Psoas muscle (tissue), 8 donors: Measurements from ENCODE around the gene TUBGCP6. TPM values are rescaled to one million over a fixed set of nuclear protein-coding genes. Genes with fewer than 3 reads are reported as not detected.

ENCODE experiments used
- ATAC-seq, 4 donors: fragments of 200-7000 bp; cut with Tn5 transposase; one replicate each; pipeline ENCODE4 v1.9.1; 2020; ENCODE audit warnings: moderate library complexity in 3 of 4, mild to moderate bottlenecking in 2 of 4
- DNase-seq, 2 donors: peaks; one replicate each; pipeline ENCODE4 v3.0.0-alpha.2; 2020
- H3K27ac ChIP-seq: fragments of 200-600 bp; one replicate; pipeline ENCODE4 v1.8.0; 2022
- H3K27me3 ChIP-seq, 3 donors: fragments of 200-600 bp in 1 of 3; one replicate each; pipeline versions ENCODE4 v1.6.1 to v1.8.0; 2013 to 2022; ENCODE audit warnings: low read length in 2 of 3, mild to moderate bottlenecking in 2 of 3, moderate library complexity in 1 of 3; ENCODE audit not compliant: insufficient read depth in 3 of 3
- H3K36me3 ChIP-seq, 2 donors: fragments of 200-600 bp in 1 of 2; one replicate each; pipeline versions ENCODE4 v1.6.1 to v1.8.0; 2013 to 2022; ENCODE audit warnings: low read depth in 1 of 2, mild to moderate bottlenecking in 1 of 2, moderate library complexity in 1 of 2; ENCODE audit not compliant: insufficient read depth in 1 of 2
- H3K4me1 ChIP-seq: fragments of 200-600 bp; one replicate; pipeline ENCODE4 v1.8.0; 2022
- H3K4me3 ChIP-seq: fragments of 200-600 bp; one replicate; pipeline ENCODE4 v1.8.0; 2022; ENCODE audit warnings: mild to moderate bottlenecking
- H3K9me3 ChIP-seq: fragments of 200-600 bp; one replicate; pipeline ENCODE4 v1.8.0; 2022
- WGBS, 3 donors: extraction: QIAGEN DNeasy Blood & Tissue Kit; methylation state at CpG; one replicate each; pipeline versions ENCODE4 v1.1.6 to v1.1.7; 2013; 5-methylcytosine and 5-hydroxymethylcytosine counted together
- intact Hi-C, 2 donors: fragments of 100-400 bp; cut with DNase I; formaldehyde crosslinking; loops; one replicate each; pipeline versions ENCODE4 v1.11.0 to v1.14.2; 2022
- polyA plus RNA-seq, 3 donors: library from polyadenylated mRNA; stranded (reverse); fragments of 200-250 nt; gene quantifications; one replicate each; pipeline ENCODE4 v1.2.3, GENCODE V29; 2013
- total RNA-seq, 4 donors: library from RNA; stranded (reverse); fragmentation: NEBNext Ultra II Directional in 2 of 4; extraction: Animal tissue kit (Norgen Biotek cat#: 25700) in 2 of 4; gene quantifications; one replicate each; pipeline versions ENCODE4 v1.2.1 to v1.2.4, GENCODE V29; 2021 to 2023
- TF ChIP-seq, protein P1 (sequence below): fragments of 200-600 bp; IDR thresholded peaks from one replicate; pipeline ENCODE4 v1.8.0; 2022; ENCODE audit warnings: antibody characterized with exemption
- donor health status: healthy with polysubstance abuse.
- donor health status: DM: no; HTN: no; CAD: no; lungs with moderate emphysema.
- donor health status: Bipolar disorder and iron deficiency.
- donor health status: healthy.
- donor health status: DM: yes; HTN: yes; CAD: no.
- donor health status: DM: no; HTN: no; CAD: no.
- donor health status: DM: no; HTN: no; CAD: no.
- donor health status: DM: yes; HTN: yes; CAD: no.

The TUBGCP6 gene
- total and polyA plus RNA-seq, 7 donors = 9.5 to 21.8 (median 18.0) TPM

DNA sequence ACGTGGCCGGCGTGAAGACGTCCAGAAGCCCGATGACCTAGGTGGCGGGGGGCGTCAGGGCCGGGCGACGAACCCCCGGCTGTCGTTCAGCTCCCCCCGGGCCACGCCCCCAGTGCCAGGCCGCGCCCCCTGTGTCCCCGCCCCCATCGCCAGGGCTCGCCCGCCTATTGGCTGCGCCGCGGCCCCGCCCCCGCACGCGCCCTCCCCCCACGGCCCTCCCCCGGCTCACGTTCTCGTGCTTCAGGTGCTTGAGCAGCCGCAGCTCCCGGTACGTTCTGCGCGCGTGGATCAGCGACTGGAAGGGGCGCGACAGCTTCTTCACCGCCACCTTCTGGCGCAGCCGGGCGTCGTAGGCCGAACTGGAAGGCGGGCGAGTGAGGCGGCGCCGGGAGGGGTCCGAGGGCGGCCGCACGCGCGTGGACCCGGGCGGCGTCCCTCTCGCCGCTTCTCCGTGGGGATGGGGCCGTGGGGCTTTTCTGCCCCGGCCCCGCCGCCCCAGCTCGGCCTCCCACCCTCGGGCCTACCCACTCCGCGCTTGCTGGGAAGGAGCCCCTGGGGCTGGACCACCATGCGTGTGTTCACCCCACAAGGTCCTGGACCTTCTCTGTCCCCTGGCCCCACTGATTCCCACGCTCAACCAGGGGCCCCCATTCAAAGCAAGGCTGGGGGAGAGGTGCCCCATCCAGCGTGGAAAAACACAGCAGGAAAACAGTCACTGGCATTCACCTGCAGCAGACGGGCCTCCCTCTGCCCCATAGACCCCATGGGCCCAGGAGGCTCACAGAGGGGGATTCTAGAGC is 23.0 kb upstream of the TUBGCP6 start:
- no peaks in the 10 kb centered on the region for H3K9me3 ChIP-seq
- H3K27me3 ChIP-seq = peaks cover 0 to 20% (median 10%) of the 10 kb centered on the region in 3 donors
- peaks cover 38% of the 10 kb centered on the region for H3K4me1 ChIP-seq
- peak overlapping the region; percentile 58 for H3K4me3 ChIP-seq
- no peak overlapping the region for H3K27ac ChIP-seq
- ATAC-seq (peak; percentile 80 to 86 (median 83)), DNase-seq (peak; percentile 78 to 93)
- intact Hi-C loops = no loop called here
- TF ChIP-seq, protein P1, sequence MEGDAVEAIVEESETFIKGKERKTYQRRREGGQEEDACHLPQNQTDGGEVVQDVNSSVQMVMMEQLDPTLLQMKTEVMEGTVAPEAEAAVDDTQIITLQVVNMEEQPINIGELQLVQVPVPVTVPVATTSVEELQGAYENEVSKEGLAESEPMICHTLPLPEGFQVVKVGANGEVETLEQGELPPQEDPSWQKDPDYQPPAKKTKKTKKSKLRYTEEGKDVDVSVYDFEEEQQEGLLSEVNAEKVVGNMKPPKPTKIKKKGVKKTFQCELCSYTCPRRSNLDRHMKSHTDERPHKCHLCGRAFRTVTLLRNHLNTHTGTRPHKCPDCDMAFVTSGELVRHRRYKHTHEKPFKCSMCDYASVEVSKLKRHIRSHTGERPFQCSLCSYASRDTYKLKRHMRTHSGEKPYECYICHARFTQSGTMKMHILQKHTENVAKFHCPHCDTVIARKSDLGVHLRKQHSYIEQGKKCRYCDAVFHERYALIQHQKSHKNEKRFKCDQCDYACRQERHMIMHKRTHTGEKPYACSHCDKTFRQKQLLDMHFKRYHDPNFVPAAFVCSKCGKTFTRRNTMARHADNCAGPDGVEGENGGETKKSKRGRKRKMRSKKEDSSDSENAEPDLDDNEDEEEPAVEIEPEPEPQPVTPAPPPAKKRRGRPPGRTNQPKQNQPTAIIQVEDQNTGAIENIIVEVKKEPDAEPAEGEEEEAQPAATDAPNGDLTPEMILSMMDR = peak; percentile 38
- no peaks in the 10 kb centered on the region for H3K36me3 ChIP-seq
- 15 to 22% (median 21%) methylated on average over 42 to 75 of the region's 75 CpGs for WGBS, 3 donors

DNA sequence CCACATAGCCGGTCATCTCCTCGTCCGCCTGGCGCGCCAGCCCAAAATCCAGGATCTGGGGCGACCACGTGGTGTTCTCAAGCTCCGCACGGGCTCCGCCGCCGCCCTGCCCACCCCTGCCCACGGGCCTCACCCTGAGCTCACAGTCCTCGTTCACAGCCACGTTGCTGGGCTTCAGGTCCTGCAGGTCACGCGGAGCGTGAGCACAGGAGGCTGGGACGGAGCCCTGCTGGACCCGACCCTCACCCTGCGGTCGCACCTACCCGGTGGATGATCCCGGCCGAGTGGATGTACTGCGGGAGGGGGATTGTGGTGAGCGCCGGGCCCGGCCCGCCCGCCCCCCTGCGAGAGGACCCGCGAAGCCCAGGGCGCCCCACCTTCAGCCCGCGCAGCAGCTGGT is 22.2 kb upstream of the TUBGCP6 start:
- ATAC-seq (no peak), DNase-seq (no peak)
- intact Hi-C loops = no loop called here
- TF ChIP-seq, protein P1 = no peak
- Histone ChIP-seq H3K27me3 (peaks cover 0 to 18% (median 10%) of the 10 kb centered on the region in 3 donors), H3K36me3 (no peaks in the 10 kb centered on the region), H3K4me1 (peaks cover 46% of the 10 kb centered on the region), H3K4me3 (peak overlapping the region; percentile 58), H3K9me3 (no peaks in the 10 kb centered on the region), H3K27ac (no peak overlapping the region)
- WGBS, 3 donors = 42 to 59% (median 43%) methylated on average over 37 of the region's 37 CpGs

DNA sequence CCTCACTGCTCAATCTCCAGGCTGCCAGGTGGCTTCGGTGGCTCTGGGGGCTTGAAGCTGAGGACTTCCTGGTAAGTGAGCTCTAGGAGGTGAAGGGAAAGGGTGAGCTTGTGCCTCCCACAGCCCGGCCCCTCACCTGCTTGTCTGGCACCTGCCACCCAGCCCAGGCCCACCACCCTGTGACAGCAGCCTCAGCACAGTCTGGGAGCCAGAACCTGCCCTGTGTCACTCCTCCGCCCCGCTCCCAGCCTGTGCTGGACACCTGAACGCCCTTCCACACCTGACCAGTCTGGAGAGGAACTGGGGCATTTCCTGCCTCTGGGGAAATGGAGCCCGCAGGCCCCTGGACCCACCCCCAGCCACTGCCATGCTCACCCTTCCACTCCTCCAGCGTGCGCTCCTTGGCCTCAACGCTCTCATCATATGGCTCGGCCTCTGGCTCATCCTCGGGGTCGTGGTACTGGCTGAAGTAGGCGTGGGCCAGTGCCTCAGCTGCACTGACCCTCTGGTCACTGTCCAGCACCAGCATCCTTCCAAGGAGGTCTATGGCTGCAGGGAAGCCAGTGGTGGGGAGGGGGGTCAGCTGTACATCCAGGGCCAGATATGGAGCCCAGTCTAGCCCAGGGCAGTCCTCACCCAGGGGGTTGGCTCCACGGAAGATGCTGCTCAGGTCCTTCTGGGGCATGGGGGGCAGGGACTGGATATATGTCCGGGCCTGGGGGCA is 20.3 kb upstream of the TUBGCP6 start:
- H3K4me1 ChIP-seq = peaks cover 35% of the 10 kb centered on the region
- no peaks in the 10 kb centered on the region for H3K9me3 ChIP-seq
- DNase-seq (no peak), ATAC-seq (no peak)
- WGBS, 3 donors = 78 to 85% (median 83%) methylated on average over 13 to 15 of the region's 15 CpGs
- peaks cover 0 to 6% (median 0%) of the 10 kb centered on the region in 3 donors for H3K27me3 ChIP-seq
- H3K4me3 ChIP-seq = no peak overlapping the region
- intact Hi-C loops = no loop called here
- no peak overlapping the region for H3K27ac ChIP-seq
- TF ChIP-seq, protein P1 = no peak
- H3K36me3 ChIP-seq = no peaks in the 10 kb centered on the region

DNA sequence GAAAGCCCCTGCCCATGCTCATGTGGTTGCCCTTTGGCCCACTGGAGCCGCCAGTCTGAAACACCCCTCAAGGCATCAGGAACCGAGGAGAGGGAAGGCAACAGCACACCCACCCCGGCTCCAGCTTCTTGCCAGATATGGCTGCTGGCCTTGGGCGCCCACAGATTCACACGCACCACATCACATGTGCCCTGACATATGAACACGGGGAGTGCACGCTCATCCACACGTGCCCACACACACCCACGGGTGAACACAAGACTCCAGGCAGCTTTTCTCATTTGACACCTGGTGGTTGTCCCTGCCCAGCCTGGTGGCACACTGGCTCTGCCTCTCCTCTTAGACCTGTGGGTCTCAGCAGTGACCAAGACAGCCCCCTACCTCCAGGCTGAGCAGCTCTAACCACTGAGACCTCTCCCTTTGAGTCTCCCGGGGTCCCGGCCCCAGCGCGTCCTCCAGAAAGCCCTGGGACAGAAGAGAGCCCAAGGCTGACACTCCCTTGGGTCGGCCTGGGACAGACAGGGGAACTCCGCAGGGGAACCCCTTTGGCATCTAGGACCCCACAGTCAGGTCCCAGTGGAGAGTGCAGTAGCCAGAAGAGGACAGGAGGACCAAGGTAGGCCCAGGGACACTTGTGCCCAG is 19.4 kb upstream of the TUBGCP6 start:
- no peaks in the 10 kb centered on the region for H3K9me3 ChIP-seq
- H3K27me3 ChIP-seq = peaks cover 0 to 4% (median 0%) of the 10 kb centered on the region in 3 donors
- no peaks in the 10 kb centered on the region for H3K36me3 ChIP-seq
- peaks cover 34% of the 10 kb centered on the region for H3K4me1 ChIP-seq
- 88 to 93% (median 88%) methylated on average over 15 of the region's 15 CpGs for WGBS, 3 donors
- ATAC-seq = no peak
- intact Hi-C loops = no loop called here
- TF ChIP-seq, protein P1 = no peak
- no peak overlapping the region for H3K4me3 ChIP-seq
- DNase-seq = no peak
- H3K27ac ChIP-seq = no peak overlapping the region
